Stimulated activated CD4-positive, alpha-beta T cell treated with anti-CD3 and anti-CD28 coated beads, Interleukin-15, amount 100 ng/mL, for 1 hour (primary cell): ENCODE data around the gene DLG2.
"Not testable (repeated sequence)": the region's sequence is repeated elsewhere in the genome, so short reads cannot be mapped to it uniquely, and the experiment has no call there.

Experiments
- DNase-seq, 2 donors: peaks; one replicate each; pipeline ENCODE4 v3.0.0-alpha.2; 2020; ENCODE audit warnings: low read depth in 1 of 2, low spot score in 1 of 2

Gene DLG2

GRCh38 chr11:84795698-84796097 lies 831.4 kb downstream of the DLG2 start:
- DNase-seq: no peak

- DNase-seq: no peak
These were observed 832.3 kb downstream of the DLG2 start for GRCh38 chr11:84794663-84795443.

GRCh38 chr11:84793318-84793717 lies 833.8 kb downstream of the DLG2 start:
- no peak for DNase-seq

GRCh38 chr11:84790849-84791427 lies 836.2 kb downstream of the DLG2 start:
- DNase-seq: no peak

GRCh38 chr11:84788220-84788619 lies 838.9 kb downstream of the DLG2 start:
- DNase-seq: no peak

- DNase-seq: not testable (repeated sequence)
These were observed 843.0 kb downstream of the DLG2 start for GRCh38 chr11:84784158-84784557.

- no peak for DNase-seq
These were observed 846.4 kb downstream of the DLG2 start for GRCh38 chr11:84780689-84781293.

GRCh38 chr11:84775503-84775902 lies 851.6 kb downstream of the DLG2 start:
- DNase-seq: no peak

GRCh38 chr11:84763931-84764330 lies 863.2 kb downstream of the DLG2 start:
- no peak for DNase-seq

GRCh38 chr11:84757711-84758110 lies 869.4 kb downstream of the DLG2 start:
- DNase-seq: no peak

GRCh38 chr11:84751371-84751770 lies 875.8 kb downstream of the DLG2 start:
- DNase-seq: no peak

- DNase-seq: no peak
These were observed 879.3 kb downstream of the DLG2 start for GRCh38 chr11:84747871-84748270.

GRCh38 chr11:84740050-84740449 lies 887.1 kb downstream of the DLG2 start:
- no peak for DNase-seq

- no peak for DNase-seq
These were observed 902.9 kb downstream of the DLG2 start for GRCh38 chr11:84724256-84724655.

- DNase-seq: no peak
These were observed 904.5 kb downstream of the DLG2 start for GRCh38 chr11:84722583-84723108.

GRCh38 chr11:84721561-84721961 lies 905.6 kb downstream of the DLG2 start:
- no peak for DNase-seq

GRCh38 chr11:84720706-84721402 lies 906.3 kb downstream of the DLG2 start:
- no peak for DNase-seq

- DNase-seq: no peak
These were observed 907.1 kb downstream of the DLG2 start for GRCh38 chr11:84719935-84720577.

- DNase-seq: no peak
These were observed 912.8 kb downstream of the DLG2 start for GRCh38 chr11:84714316-84714780.

GRCh38 chr11:84691830-84692229 lies 935.3 kb downstream of the DLG2 start:
- no peak for DNase-seq

GRCh38 chr11:84687433-84687832 lies 939.7 kb downstream of the DLG2 start:
- DNase-seq: no peak
